Measurements from ENCODE around the gene SLC25A23.
A peak's percentile ranks its signal among the peaks of the same experiment; 100 is the strongest.
"Not testable (repeated sequence)": the region's sequence is repeated elsewhere in the genome, so short reads cannot be mapped to it uniquely, and the experiment has no call there.

Gene SLC25A23

DNA sequence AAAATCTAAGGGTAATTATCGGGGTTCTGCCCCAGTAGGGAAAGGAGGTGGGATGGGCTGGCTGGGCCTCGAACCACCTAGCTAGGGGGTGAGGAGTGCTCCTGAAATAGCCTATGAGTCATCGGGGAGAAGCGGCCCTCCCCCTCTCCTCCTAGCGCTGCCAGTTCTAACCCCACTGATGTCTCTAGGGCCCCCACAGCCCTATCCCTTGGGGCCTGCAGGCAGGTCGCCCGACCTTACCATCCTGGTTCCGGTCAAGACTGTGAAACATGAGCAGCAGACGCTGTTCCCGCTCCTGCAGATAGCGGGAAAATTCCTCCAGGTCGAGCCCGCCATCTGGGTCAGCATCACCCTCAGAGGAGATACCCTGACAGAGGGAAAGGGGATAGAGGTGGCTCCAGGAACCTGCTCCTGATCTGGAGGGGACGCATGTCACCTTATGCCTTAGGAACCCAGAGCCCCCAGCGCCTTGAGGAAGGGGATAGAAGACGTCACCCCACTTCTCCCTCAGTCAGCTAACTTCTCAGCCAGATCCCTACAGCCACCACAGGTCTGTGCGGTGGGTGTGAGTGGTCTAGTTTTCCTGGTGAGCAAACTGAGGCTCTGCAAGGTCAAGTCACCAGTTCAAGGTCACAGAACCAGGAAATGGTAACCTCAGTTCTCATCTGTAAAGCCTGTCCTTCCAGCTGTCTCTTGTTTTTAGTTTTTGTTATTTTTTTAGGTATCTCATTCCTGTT lies 1.5 kb downstream of the SLC25A23 start:
- DNase-seq: peak in 3 of 56 donors; percentile 7 to 19 (median 19)

DNA sequence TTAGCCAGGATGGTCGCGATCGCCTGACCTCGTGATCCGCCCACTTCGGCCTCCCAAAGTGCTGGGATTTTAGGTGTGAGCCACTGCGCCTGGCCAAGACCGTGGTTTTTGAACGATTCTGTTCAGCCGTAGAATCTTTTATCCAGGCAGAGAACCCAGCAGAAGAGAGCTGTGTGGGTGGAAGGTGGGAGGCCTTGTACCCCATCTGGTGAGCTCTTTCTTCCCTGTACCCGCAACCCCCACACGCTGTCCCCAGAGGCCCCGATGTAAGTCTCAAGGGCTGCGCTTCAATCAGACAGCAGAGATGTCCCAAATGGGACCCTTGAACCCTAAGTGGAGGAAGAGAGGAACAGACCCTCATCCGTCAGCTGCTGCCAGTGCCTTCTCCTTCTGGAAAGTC lies 3.7 kb downstream of the SLC25A23 start:
- DNase-seq: no peak

DNA sequence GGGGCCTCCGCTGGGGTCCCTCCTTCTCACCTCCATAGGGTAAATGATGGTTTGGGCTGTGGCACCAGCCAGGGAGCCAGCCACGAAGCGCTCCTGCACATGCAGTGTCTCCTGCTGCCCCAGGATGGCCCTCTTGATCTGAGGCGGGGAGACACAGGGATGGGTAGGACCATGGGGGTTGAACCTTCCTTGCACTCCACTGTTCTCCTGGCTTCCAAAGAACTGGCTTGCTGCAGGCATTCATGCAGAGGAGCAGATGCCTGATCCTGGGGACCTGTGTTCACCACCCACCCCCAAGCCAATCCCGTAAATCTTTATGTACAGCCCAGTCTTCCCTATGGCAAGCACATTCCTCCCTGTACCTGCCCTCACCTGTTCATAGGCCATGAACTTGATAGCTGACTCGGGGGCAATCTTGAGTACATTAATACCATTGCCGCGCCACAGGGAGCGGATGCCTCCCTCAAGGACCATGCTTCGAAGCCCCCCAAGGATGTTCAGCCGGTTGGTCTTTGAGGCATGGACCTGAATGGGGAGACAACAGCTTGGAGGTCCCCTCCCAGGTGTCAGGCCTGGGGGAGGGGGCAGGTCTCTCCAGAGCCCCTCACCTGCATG lies 5.5 kb downstream of the SLC25A23 start:
- no peak for DNase-seq

DNA sequence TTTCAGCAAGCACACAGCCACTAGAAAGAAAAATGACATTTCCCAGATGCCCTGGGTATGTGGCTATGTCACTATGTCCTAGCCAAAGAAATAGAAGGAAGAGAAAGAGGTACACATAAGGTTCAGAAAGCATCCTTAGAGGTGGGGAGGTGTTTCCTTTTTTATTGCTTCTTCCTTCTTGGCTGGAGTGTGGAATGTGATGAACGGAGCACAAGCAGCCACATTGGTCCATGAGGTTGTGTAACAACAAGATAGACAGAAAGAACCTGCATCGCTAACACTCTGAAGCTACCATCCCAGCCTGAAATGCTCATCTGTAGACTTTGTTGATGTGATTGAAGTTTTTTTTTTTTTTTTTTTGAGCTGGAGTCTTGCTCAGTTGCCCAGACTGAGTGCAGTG lies 6.7 kb downstream of the SLC25A23 start:
- DNase-seq: no peak

DNA sequence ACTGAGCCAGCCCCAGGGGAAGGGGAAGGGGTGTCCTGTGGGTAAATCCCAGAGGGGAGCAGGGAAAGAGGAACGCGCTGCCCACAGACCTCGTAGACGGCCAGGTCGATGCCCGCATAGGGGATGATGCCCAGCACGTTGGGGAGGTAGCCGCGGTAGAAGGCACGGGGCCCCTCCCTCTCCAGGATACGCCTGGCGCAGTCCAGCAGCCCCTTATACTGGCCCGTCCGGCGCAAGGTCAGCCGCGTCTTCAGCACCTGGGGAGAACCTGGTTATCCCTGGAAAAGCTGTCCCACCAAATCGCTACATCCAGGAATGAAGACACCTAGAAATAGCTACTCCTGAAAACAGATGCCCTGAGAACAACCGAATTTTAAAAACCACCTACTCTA lies 7.4 kb downstream of the SLC25A23 start:
- no peak for DNase-seq

DNA sequence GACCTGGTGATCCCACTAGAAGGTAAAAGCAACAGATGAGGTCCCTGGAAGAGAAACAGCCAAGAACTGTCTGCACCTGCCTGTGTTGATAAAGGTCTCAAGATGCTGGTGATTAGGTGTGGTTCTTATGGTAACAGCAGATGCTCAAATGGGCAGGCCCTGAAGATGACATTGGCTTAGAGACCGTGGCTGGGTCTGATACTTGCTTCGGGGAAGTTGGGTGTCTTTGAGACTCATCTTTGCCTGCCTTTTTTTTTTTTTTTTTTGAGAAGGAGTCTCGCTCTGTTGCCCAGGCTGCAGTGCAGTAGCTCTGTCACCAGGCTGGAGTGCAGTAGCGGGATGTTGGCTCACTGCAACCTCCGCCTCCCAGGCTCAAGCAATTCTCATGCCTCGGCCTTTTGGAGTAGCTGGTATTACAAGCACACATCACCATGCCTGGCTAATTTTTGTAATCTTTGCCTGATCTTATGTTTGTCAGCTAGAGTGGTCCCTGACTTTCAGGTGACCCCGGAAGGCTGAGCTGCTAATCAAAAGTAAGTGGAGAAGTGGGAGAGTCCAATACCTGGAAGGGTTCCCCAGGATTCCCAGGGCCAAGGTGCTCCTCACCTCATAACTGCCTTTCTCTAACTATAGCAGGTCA lies 7.9 kb downstream of the SLC25A23 start:
- no peak for DNase-seq

DNA sequence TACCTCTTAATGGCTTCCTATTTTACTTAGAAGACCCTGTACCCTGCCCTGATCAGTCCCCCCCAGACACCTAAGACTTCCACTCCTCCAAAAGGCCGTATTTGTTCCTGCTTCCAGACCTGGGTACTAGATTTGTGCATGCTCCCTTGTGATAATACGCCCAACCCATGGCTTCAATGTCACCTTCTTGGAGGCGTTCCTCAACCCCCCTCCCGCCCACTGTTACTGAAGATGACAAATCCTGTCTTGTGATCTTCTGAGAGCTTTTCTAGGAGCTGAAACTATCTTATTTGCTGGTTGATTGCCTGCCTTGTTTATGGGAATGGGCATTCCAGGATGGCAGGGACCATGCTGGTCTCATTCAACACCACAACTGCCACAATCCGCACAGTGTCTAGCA lies 9.4 kb downstream of the SLC25A23 start:
- DNase-seq: no peak

DNA sequence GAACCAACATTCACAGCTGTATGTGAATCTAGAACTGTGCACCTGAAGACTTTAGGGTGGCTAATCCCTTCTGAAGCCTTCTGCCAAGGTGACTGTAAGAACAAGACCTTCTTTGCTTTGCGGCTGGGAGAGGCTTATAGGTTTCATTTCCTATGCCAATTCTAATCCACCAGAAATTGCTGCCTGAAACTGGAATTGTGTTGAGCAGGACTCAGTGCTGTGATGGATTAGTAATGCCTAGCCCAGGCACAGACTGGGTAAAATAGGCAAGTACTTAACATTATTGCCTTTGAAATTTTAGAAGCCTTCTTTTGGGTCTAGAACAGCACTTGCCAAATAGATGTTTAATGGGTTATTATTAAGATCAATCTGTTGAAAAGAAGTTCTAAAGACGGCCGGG lies 11.5 kb downstream of the SLC25A23 start:
- no peak for DNase-seq

DNA sequence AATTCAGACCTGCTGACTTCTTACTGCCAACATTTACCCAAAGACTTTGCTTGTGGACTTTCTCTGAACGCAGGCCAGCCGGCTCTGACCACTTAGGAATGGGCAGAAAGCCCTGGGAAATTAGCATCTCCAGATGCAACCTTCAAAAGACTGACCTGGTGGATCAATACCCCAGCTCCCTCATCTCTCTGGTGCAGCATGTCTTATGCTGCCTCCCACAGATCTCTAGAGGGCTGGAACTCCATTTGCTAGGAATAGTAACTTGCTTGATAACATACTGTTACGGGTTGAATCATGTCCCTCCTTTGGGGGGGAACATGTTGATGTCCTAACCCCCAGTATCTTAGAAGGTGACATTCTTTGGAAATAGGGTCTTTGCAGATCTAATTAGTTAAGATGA lies 13.1 kb downstream of the SLC25A23 start:
- DNase-seq: no peak

DNA sequence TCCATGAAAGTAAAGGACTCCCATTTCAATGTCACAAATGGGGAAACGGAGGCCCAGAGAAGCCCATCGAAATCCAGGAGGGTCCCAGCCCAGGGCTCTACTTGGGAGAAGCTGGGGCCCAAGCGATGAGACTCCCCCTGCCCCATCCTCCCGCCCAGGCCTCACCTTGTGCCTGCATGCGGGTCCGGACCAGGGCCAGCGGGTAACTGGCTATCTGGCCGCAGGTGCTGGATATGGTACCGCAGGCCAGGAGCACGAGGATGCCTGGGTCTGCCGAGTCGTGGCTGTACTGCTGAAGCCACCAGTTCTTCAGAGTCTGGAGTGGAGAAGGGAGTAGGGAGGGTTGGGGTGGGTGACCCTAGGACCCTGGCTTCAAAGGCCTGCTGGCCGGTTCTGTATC lies 15.6 kb downstream of the SLC25A23 start:
- DNase-seq: no peak

DNA sequence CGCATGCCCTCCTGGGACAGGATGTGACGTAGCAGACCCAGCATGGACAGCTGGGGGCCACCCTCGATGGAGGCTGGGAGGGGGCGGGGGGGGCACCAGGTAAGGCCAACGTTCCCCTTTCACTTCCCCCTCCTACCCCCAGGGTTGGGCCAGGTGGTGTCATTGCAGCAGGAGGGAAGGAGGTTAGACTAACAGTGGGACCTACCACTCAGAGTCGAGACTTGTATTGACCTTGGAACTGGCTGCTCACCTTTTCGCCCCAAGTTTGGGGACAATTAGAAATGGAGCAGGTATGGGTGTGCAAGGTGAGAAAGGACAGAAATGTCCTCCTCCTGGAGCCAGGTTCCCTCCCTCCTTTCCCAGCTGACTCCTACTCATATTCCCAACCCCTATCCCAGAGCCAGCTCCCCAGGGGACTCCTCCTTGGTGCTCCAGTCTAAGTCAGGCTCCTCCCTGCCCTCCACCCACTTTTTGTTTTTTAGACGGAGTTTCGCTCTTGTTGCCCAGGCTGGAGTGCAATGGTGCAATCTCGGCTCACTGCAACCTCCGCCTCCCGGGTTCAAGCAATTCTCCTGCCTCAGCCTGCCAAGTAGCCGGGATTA lies 17.4 kb downstream of the SLC25A23 start:
- DNase-seq: no peak

DNA sequence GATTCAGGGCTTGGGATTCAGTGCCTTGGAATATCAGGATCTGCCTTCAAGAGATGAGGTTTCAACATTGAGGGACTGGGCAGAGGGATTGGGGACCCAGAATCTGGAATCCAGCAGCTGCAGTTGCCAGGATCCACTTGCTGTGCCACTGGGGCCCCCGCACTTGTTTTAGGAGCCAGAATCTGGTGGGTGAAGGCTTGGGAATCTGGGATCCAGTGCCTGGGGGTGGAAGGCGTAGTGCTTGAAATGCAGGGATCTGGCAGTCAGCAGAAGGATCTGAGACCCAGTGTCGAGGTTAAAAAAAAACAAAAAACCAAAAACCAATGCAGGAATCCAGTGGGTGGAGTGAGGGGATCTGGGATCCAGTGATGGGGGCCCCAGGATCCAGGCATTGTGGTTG lies 18.7 kb downstream of the SLC25A23 start:
- no peak for DNase-seq

DNA sequence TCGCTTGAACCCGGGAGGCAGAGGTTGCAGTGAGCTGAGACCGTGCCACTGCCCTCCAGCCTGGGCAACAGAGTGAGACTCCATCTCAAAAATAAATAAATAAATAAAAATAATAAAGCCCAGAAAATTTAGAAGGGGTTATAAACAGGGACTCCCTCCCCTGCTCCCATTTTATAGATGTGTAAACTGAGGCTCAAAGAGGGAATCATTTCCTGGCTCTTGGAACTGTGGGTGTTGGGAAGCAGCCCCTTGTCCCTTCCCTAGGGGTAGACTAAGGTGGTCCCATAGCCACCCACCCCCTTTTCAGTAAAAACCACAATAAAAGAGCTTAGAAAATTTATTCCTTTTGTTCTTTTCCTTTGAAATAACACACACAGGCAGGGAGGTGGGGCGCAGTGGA lies 19.8 kb downstream of the SLC25A23 start:
- no peak for DNase-seq

DNA sequence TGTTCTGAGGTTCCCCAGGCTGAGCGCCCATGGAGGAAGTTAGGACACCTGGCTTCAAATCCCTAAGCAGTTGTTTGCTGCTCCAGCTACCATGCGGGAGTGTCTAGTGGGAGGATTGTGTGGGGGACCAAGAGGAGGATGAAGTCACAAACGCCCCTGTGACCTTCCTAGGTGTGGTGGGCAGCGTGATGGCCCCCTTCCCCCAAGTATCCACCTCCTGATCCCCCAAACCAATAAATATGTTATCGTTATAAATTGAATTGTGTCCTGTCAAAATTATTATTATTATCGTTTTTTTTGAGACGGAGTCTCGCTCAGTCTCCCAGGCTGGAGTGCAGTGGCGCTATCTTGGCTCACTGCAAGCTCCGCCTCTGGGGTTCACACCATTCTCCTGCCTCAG lies 25.9 kb downstream of the SLC25A23 start, which contains the start of gene SLC25A41:
TSS of gene SLC25A41 (minus strand) at position 101 of the 400 bp plus-strand sequence. CDS start at position 31, 70 bp downstream.
- DNase-seq: no peak

DNA sequence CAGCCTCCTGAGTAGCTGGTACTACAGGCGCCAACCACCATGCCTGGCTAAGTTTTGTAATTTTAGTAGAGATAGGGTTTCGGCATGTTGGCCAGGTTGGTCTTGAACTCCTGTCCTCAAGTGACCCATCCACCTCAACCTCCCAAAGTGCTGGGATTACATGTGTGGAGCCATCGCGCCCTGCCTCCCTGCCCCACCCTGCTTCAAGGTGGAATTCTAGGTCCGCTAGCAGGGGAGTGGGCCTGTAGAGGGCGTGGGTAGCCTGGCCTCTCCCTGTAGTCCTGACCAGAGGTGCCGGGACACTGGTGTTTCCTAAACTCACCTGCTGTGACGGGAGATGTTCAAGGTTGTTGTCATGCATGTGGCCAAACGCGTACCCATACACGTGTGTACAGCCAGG lies 26.4 kb downstream of the SLC25A23 start:
- no peak for DNase-seq

DNA sequence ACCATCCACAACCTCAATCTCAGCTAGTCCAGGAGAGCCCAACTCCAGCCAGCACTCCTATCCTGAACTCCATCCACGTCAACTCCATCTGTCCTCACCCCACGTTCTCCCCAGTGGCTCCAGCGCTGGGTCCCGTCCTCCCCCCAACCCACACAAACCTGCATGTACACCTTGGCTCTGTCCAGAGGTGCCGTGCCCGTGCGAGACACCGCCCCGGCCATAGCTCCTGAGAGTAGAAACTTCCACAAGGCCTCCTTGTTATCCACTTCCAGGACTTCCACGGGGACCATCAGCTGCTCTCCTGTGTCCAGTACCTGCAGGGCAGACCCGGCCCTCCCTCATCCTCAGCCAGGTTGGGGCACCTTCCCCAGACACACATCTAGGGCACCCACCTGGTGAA lies 27.7 kb downstream of the SLC25A23 start:
- DNase-seq: no peak

DNA sequence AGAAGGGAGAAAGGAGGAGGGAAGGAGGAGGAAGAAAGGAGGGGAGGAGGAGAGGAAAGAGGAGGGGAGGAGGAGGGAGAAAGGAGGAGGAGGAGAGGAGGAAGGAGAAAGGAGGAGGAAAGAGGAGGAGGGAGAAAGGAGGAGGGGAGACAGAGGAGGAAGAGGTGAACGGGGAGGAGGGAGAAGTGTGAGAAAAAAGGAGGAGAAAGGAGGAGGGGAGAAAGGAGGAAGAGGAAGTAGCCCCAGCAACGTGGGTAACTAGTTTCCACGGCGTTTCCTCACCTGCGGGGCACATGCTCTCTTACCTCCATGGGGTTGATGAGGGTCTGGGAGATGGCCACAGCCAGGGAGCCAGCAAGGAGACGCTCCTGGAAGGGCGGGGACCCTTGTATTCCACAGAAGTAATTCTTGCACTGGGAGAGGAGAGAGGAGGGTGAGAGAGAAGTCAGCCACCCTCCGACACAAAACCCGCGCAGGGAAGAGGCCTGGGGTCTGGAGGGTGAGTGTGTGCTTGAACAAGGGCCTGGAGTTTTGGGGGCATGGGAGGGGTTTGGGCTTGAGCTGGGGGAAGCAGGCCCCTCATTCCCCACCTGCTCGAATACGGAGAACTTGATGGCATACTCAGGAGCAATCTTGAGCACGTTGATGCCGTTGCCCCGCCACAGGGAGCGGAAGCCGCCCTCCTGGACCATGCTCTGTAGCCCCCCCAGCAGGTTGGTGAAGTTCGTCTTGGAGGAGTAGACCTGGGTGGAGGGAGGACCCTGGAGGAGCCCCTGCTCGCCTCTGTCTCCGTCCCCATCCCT lies 30.0 kb downstream of the SLC25A23 start:
- DNase-seq: no peak

DNA sequence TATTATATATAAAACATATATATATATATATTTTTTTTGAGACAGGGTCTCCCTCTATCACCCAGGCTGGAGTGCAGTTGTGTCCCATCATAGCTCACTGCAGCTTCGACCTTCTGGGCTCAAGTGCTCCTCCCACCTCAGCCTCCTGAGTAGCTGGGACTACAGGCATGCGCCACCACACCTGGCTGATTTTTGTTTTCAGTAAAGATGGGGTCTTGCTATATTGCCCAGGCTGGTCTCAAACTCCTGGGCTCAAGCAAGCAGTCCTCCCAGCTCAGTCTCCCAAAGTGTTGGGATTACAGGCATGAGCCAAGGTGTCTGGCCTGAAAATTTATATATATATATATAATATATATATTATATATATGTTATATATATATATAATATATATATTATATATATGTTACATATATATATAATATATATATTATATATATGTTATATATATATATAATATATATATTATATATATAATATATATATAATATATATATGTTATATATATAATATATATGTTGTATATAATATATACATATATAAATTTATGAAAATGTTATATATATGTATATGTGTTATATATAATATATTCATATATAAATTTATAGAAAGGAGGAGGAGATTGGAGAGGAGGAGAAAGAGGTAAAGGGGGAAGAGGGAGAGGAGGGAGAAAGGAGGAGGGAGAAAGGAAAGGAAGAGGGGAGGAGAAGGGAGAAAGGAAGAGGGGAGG lies 30.7 kb downstream of the SLC25A23 start:
- not testable (repeated sequence) for DNase-seq

DNA sequence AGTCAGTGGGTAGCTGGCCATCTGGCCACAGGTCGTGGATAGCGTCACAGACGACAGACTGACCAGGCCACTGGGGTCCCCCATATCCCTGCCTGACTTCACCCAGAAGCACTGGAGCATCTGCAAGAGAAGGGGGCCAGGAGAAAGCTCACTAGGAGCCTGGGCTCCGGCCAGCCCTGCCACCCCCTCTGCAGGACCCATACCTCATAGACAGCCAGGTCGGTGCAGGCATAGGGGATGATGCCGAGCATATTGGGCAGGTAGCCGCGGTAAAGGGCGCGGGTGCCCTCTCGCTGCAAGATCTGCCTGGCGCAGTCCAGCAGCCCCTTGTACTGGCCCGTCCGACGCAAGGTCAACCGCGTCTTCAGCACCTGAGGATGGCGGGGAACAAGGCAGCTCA lies 32.5 kb downstream of the SLC25A23 start:
- no peak for DNase-seq

DNA sequence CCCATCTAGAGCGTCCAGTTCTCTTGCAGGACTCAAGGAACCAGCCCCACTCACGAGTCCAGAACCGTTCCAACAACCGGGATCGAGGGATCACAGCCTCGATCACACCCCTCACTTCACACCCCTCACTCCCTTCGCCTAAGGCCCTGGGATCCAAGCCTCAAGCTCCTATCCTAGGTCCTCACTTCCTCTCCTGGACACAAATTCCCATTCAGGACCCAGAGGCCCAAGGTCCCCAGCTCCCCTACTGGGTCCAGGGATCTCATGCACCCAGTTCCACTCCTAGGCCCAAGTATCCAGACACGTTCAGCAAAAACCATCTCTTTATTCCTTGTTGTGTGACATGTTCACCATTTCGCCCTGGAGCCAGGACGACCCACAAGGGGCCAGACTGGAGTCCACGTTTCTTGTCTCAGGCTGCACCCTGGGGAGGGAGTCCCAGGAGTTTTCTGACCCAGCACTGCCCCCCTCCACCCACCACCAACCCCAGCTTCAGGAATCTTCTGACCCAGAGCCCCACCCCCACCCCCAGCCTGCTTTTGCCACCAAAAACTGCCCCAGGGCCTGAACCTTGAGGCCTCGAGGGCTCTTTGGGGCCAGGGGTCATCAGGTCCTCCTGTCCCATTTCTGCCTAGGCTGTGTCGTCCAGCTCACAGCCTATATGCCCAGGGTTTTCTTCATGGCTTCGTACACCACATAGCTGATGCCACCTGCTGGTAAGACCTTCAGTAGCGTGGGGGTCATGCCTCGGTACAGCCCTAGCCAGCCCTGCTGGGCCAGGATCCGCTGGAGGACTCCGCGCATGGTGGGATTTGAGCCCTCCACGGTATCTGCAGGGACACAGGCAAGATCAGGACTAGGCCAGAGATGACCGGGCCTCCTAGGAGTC lies 33.6 kb downstream of the SLC25A23 start:
- DNase-seq: no peak

All from amygdala (tissue), 56 donors.